ENCODE results near the gene NPDC1. TPM values are rescaled to one million over a fixed set of nuclear protein-coding genes. Genes with fewer than 3 reads are reported as not detected.

Gene NPDC1
- total and polyA plus RNA-seq, 7 donors = 21.4 to 118 (median 60.7) TPM

GRCh38 chr9:137070201-137070905 lies 24.4 kb upstream of the NPDC1 start, which contains the start of gene SAPCD2:
Gene SAPCD2 (minus strand): TSS chr9:137070557. CDS start chr9:137070460, 97 bp downstream.
- TF ChIP-seq EP300 (IDR thresholded peaks at IDR 0.05) (no peak), CTCF (IDR thresholded peaks at IDR 0.05) (no peak), POLR2AphosphoS5 (IDR thresholded peaks at IDR 0.05) (no peak), POLR2A (IDR thresholded peaks at IDR 0.05) (no peak)
- 0 to 1% methylated on average over 74 of the region's 74 CpGs for WGBS, 2 donors
- H3K27me3 ChIP-seq = peaks cover 18 to 35% (median 28%) of the 10 kb centered on the region in 3 donors
- intact Hi-C loops (cut with DNase I) = no loop called here
- peaks cover 0 to 17% (median 14%) of the 10 kb centered on the region in 4 donors for H3K4me1 ChIP-seq
- no peaks in the 10 kb centered on the region for H3K9me3 ChIP-seq
- DNase-seq = peak; percentile 90
- H3K27ac ChIP-seq = peak within 1 kb of the TSS; percentile 44 to 66 (median 48)
- H3K36me3 ChIP-seq = no peaks in the 10 kb centered on the region
- H3K4me3 ChIP-seq = peak within 1 kb of the TSS in 3 of 4 donors; percentile 32 to 48 (median 41)

GRCh38 chr9:137069508-137070091 lies 23.6 kb upstream of the NPDC1 start:
- no peak for TF ChIP-seq CTCF (IDR thresholded peaks at IDR 0.05)
- TF ChIP-seq EP300 (IDR thresholded peaks at IDR 0.05) = no peak
- no peak for TF ChIP-seq POLR2A (IDR thresholded peaks at IDR 0.05)
- TF ChIP-seq POLR2AphosphoS5 (IDR thresholded peaks at IDR 0.05) = no peak
- no peaks in the 10 kb centered on the region for H3K36me3 ChIP-seq
- no peak for DNase-seq
- WGBS, 2 donors = 3 to 4% methylated on average over 52 of the region's 52 CpGs
- H3K9me3 ChIP-seq = no peaks in the 10 kb centered on the region
- intact Hi-C loops (cut with DNase I) = loop anchor here (5.0 kb wide), 1 partner anchor 42 kb away; the partner anchor contains the start of gene ABCA2
- H3K27ac ChIP-seq = no peak overlapping the region
- H3K4me1 ChIP-seq = peaks cover 0 to 17% (median 14%) of the 10 kb centered on the region in 4 donors
- H3K4me3 ChIP-seq = peak overlapping the region in 1 of 4 donors; percentile 48
- H3K27me3 ChIP-seq = peaks cover 18 to 37% (median 28%) of the 10 kb centered on the region in 3 donors

GRCh38 chr9:137068539-137069507 lies 22.8 kb upstream of the NPDC1 start:
- intact Hi-C loops (cut with DNase I) = loop anchor here (5.0 kb wide), 1 partner anchor 42 kb away; the partner anchor contains the start of gene ABCA2

More at GRCh38 chr9:137068539-137069507, 22.8 kb upstream of the NPDC1 start:
- Histone ChIP-seq H3K27ac (no peak overlapping the region), H3K27me3 (peaks cover 18 to 36% (median 30%) of the 10 kb centered on the region in 3 donors), H3K4me1 (peaks cover 0 to 24% (median 18%) of the 10 kb centered on the region in 4 donors), H3K9me3 (no peaks in the 10 kb centered on the region), H3K4me3 (no peak overlapping the region), H3K36me3 (no peaks in the 10 kb centered on the region)
- no peak for DNase-seq
- WGBS, 2 donors = 86 to 93% methylated on average over 17 of the region's 17 CpGs
- TF ChIP-seq CTCF (IDR thresholded peaks at IDR 0.05) = no peak
- no peak for TF ChIP-seq POLR2AphosphoS5 (IDR thresholded peaks at IDR 0.05)
- TF ChIP-seq POLR2A (IDR thresholded peaks at IDR 0.05) = no peak
- no peak for TF ChIP-seq EP300 (IDR thresholded peaks at IDR 0.05)

Data from sigmoid colon (tissue), 7 donors.